Activated CD4-positive, alpha-beta T cell treated with anti-CD3 and anti-CD28 coated beads, Interleukin-10, Interleukin-2, amounts not matched to agents 100 ng/mL and 50 ng/mL, durations not matched to agents 16 hours and 8 hours (primary cell): ENCODE results near the gene FANCC.
"Not testable (repeated sequence)": the region's sequence is repeated elsewhere in the genome, so short reads cannot be mapped to it uniquely, and the experiment has no call there.

ENCODE experiments used
- DNase-seq: peaks from one replicate; pipeline ENCODE4 v3.0.0-alpha.2; 2020

The FANCC gene

DNA sequence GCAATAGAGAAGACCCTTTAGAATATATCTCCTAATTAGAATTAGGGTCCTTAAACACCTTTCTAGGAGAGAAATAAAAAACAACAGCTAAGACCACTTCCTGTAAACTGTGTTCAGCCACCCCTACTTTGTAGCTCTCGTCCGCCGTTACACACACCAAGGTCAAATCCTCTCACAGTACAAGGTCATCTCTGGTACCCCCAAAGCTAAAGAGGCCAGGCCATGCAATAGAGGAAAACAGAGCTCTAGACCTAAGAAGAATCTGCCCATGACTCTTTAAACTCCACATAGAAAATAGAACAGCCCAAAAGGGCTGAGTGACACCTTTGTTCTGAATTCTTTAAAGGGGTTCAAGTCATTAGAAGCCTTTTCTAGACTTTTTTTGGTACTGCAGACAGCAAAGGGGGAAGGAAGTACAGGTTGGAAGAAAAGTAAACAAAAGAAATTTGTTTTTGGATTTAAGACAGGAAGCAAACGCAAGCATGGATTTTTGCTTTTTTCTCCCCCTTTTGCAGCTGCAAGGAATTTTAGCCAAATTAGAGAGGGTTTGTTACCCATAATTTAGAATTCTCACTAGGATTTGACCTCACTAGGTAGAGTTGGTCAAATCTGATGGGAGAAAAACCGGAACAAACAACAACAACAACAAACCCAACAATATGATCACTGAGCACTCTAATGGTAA is 13.4 kb upstream of the FANCC start:
- DNase-seq, result no peak

GRCh38 chr9:95329061-95329460 is 11.6 kb upstream of the FANCC start:
- not testable (repeated sequence) for DNase-seq

GRCh38 chr9:95327239-95327865 is 9.8 kb upstream of the FANCC start:
- DNase-seq, result no peak

GRCh38 chr9:95325221-95325620 is 7.7 kb upstream of the FANCC start:
- DNase-seq, result no peak

DNA sequence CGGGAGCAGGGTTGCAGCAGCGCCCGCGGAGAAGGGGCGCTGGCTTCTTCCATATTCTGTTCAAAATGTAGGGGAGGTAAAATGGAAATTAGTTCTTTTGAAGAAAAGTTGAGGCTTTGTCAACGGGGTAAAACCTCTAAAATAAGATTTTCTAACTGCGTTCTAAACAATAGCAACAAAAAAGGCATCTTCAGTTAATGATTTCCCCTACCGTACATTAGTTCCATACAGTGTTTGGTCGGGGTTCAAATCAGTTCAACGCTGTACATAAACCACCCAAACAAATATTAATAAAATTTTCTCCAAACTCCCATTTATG is 343 bp upstream of the FANCC start:
- DNase-seq, result no peak

GRCh38 chr9:95316794-95317118 is 753 bp downstream of the FANCC start:
- DNase-seq, result peak; percentile 62

DNA sequence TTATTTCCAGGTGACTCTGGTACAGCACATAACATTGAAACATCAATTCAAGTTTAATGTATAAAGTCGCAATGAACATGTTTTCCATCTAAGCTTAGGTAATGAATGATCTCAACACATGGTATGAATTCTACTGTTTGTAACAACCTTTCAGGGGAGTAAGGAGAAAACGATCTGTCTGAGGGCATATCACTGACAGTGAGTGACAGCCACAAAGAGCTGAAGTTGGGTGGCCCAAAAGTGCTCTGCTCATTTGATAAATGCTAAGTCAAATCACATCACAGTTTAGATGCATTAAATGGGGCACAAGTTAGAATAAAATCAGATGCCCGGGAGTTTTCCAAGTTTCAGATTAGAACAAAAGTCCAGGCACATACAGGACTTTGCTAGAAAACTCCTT is 1.2 kb downstream of the FANCC start:
- DNase-seq, result no peak

DNA sequence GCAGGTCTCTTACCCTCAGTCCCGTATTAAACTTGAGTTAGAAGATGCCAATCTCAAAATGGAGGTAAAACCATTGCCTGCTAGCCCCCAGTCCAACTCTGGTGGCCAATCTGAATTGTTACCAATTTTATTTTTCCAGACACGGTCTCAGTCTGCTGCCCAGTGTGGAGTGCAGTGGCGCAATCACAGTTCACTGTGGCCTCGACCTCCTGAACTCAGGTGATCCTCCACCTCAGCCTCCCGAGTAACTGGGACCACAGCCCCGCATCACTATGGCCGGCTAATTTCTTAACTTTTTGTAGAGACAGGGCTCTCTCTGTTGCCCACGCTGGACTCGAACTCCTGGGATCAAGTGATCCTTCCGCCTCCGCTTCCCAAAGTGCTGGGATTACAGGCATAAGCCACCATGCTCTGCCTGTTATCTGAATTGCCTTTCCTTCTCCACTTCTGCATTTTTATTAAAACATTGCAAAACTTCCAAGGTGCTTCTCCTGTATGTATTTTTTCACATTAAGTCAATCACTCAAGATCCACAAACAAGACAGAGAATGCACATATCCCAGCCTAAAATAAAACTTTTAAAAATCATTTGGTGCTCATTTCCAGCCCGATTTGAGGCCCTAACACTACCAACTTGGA is 2.3 kb downstream of the FANCC start:
- no peak for DNase-seq

GRCh38 chr9:95313010-95313498 is 4.5 kb downstream of the FANCC start:
- DNase-seq, result no peak

DNA sequence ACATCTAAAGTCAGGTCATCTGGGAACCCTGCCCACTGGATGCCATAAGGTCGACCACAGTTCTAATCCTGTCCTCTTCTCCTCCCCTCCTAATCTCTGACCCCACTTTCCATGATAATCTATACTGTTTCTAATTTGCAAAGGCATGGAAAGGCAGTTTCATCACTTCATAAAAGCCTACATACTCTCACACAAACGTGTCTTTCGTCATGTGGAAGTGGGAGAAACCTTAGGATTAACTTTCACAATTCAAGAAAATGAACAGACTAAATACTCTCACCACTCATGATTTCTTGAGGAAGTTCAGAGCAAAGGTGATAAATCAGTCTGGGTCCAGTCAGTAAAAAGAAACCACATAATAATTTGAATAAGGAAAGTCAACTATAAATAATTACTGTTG is 5.5 kb downstream of the FANCC start:
- DNase-seq, result no peak

DNA sequence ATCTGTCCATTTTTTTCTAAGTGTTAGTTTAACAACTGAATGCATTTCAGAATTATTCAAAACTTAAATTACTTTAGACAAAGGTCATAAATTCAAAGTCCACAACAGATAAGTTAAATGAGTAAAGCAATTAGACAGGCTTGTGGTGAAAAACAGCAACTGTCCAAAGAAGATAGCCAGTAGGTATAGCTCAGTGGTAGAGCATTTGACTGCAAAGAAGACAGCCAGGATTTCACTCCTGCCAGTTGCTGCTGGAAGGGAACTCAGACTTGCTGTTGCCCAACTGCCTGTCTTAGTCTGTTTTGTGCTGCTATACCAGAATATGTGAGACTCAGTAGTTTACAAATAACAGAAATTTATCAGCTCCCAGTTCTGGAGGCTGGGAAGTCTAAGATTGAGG is 10.0 kb downstream of the FANCC start:
- DNase-seq, result no peak

- no peak for DNase-seq
These were observed 10.7 kb downstream of the FANCC start for GRCh38 chr9:95306819-95307218.

DNA sequence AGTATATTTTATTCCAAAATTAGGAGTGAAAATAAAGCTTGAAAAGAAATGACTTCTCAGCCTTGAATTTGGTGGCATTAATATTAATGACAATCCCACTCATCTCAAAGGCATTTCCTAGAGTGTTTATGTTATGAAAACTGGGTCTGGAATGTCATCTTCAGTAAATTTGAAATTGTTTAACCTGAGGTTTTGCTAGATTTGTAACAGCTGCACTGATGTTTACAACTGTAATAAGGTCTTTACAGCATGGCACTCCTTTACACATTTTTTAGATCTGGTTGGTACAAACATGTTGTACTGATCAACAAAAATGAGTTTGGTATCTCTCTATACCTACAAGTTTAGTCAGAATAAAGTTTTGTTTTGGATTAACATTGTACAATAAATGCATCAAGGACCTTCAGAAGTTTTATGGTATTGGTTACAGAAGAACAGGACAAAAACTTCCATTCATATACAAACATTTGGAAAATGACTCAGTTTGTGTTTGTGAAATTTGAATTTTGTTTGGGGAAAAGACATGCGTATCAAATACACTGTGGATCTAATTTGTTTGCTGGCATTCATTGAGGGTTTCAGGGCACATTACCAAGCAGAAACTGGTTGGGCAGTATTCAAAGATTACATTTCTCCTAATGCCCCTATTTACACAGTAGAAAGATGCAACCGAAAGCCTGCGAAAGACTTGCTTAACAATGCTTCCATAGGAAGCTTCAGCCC is 11.6 kb downstream of the FANCC start:
- no peak for DNase-seq

DNA sequence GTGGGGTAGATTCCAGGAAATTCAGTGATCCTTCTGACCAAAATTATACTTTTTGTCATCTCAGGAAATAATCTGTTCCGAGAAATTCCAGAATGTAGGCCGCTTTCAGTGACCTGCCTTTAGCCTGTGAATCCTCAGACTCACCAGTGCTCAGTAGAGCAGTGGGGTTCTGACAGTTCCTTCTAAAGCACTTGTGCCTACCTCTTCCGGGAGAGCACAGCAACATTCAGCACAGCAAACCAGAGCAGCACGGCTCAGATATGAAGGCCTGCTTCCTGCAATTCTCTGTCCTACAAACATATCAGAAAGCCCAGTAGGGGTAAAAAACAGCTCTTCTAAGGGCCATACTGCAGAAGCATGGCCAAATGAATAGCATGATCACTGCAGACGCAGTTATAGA is 15.0 kb downstream of the FANCC start:
- DNase-seq, result no peak

DNA sequence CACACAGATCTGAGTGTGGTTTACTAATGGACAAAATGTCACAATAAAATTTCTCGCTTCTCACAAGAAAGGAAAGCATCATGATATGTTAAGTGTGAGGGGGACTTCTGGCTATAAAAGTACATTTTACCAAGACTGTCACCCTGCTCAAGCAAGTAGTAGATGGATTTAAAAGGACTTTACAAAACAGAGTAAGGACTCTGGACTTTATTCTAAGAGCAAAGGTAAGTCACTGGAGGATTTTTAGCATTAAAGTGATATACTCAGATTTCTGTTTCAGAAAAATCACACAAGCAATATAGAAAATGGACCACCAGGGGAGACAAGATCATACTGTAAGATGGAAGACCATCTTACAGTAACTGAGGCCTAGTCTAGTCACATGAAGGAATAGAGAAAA is 19.7 kb downstream of the FANCC start:
- no peak for DNase-seq

DNA sequence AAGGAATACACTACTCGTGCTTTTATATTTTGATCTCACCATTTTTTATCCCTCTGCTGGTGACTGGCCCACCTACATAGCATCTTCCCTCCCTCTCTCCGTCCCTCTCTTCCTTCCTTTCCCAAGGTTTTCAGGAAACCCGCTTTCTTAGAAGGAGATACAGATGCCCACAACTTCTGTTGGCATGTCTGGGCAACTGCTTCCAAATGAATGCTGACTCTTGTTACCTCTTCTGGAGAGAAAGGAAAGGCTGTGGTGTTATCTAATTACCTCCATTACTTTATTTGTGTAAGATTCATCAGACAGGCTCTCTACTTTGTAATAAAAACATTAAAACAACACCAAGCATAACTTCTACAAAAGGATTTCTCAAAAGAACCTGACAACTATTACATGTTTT is 20.2 kb downstream of the FANCC start:
- DNase-seq, result no peak

- no peak for DNase-seq
These were observed 20.7 kb downstream of the FANCC start for GRCh38 chr9:95296761-95297160.

- not testable (repeated sequence) for DNase-seq
These were observed 24.2 kb downstream of the FANCC start for GRCh38 chr9:95293296-95293695.

DNA sequence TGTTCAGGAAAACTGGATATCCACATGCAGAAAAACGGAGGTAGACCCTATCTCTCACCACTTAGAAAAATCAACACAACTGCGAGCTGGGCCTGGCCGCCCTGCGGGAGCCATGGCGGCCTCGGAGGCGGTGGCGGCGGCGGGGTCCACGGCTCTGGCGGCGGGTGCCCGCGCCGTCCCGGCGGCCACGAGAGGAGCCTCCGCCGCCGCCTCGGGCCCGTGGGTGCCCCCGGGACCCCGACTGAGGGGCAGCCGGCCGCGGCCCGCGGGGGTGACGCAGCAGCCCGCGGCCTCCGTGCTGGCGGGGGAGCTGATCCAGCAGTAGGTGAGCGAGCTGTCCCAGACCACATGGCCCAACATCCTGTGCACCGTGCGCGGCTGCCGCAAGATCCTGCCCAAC is 25.3 kb downstream of the FANCC start:
- DNase-seq, result no peak

GRCh38 chr9:95286151-95286550 is 31.4 kb downstream of the FANCC start:
- DNase-seq, result no peak

DNA sequence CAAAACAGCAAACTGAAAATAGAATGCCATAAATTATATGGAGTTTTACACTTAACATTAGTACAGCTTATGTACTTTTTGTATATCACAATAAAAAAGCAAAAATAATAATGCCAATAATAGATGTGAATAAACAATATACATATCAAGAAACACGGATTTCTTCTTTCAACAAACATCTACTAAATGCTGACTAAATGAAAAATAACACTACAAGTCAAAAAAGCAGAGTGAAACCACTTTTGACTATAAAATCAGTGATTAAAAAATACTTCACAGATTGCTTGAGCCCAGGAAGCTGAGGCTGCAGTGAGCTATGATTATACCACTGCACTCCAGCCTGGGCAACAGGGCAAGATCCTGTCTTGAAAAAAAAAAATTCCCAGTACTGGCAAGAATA is 32.2 kb downstream of the FANCC start:
- no peak for DNase-seq

- DNase-seq, result no peak
These were observed 33.1 kb downstream of the FANCC start for GRCh38 chr9:95284162-95285080.

DNA sequence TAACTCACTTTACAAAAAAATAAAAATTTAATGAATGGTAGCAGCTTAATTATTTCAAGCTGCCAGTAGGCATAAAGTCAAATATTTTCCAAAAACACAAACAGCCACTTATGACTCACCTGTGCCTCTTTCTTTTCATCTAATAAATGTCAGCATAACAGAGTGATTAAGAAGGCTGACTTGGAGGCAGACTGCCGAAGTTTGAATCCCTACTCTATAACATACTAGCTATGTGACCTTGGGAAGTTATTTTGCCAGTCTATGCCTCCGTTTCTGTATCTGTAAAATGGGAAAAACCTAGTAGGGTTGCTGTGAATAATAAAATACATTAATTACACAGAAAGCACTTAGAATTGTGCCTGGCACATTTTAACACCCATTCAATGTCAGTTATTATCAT is 33.8 kb downstream of the FANCC start:
- DNase-seq, result no peak
